Loucy (cell line): Measurements from ENCODE around the gene NAA35.

ENCODE experiments used
- EZH2phosphoT487 ChIP-seq: fragments of 200-600 bp; IDR thresholded peaks from 2 replicates; pipeline ENCODE4 v1.6.1; 2018; ENCODE audit warnings: antibody characterized with exemption, mild to moderate bottlenecking, moderate library complexity, borderline replicate concordance
- TF ChIP-seq, protein P1 (sequence below): fragments of 200-600 bp; sonication (generic); conservative IDR thresholded peaks from 2 replicates; pipeline ENCODE4 v1.5.1; 2014; ENCODE audit warnings: mild to moderate bottlenecking, antibody characterized with exemption, low read length

DNA sequence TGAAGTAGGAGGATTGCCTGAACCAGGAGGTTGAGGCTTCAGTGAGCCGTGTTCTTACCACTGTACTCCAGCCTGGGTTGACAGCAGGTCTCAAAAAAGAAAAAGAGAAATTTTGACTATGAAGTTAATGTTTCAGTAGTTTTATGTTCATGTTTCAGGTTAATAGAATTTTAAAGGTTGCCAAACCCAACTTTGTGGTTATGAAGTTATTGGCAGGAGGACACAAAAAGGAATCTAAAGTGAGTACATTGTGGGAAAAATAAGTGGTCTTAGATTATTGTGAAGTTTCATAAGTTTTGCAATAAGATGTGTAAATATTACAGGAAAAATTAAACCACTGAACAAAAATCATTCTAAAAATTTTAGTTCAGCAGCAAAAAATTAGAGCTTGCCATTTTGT is 79.8 kb downstream of the NAA35 start:
- no peak for TF ChIP-seq EZH2phosphoT487
- TF ChIP-seq, protein P1, sequence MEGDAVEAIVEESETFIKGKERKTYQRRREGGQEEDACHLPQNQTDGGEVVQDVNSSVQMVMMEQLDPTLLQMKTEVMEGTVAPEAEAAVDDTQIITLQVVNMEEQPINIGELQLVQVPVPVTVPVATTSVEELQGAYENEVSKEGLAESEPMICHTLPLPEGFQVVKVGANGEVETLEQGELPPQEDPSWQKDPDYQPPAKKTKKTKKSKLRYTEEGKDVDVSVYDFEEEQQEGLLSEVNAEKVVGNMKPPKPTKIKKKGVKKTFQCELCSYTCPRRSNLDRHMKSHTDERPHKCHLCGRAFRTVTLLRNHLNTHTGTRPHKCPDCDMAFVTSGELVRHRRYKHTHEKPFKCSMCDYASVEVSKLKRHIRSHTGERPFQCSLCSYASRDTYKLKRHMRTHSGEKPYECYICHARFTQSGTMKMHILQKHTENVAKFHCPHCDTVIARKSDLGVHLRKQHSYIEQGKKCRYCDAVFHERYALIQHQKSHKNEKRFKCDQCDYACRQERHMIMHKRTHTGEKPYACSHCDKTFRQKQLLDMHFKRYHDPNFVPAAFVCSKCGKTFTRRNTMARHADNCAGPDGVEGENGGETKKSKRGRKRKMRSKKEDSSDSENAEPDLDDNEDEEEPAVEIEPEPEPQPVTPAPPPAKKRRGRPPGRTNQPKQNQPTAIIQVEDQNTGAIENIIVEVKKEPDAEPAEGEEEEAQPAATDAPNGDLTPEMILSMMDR, result no peak
